Ammon's horn (tissue), 1 donor: ENCODE results near the gene HDAC10.
"Not testable (repeated sequence)": the region's sequence is repeated elsewhere in the genome, so short reads cannot be mapped to it uniquely, and the experiment has no call there.

Source experiments
- DNase-seq: peaks from one replicate; pipeline ENCODE4 v3.0.0-alpha.2; 2016; ENCODE audit warnings: low spot score

The HDAC10 gene

GRCh38 chr22:50217543-50218152, 33.4 kb downstream of the HDAC10 start:
- no peak for DNase-seq

- no peak for DNase-seq
These were observed 34.2 kb downstream of the HDAC10 start for GRCh38 chr22:50216684-50217520.

GRCh38 chr22:50216055-50216683, 34.9 kb downstream of the HDAC10 start:
- no peak for DNase-seq

GRCh38 chr22:50215297-50216054, 35.6 kb downstream of the HDAC10 start:
- DNase-seq = no peak

GRCh38 chr22:50213263-50213662, 37.8 kb downstream of the HDAC10 start:
- DNase-seq = no peak

- DNase-seq = no peak
These were observed 39.9 kb downstream of the HDAC10 start for GRCh38 chr22:50211147-50211546.

- DNase-seq = no peak
These were observed 40.5 kb downstream of the HDAC10 start for GRCh38 chr22:50210378-50211139.

GRCh38 chr22:50209893-50210292, 41.2 kb downstream of the HDAC10 start:
- DNase-seq = peak; percentile 83

GRCh38 chr22:50208939-50209892, 41.8 kb downstream of the HDAC10 start:
- no peak for DNase-seq

GRCh38 chr22:50208430-50208938, 42.6 kb downstream of the HDAC10 start:
- DNase-seq = no peak

- DNase-seq = no peak
These were observed 43.5 kb downstream of the HDAC10 start for GRCh38 chr22:50207383-50208140.

- peak; percentile 64 for DNase-seq
These were observed 44.5 kb downstream of the HDAC10 start for GRCh38 chr22:50206599-50206998.

GRCh38 chr22:50205781-50206569, 45.1 kb downstream of the HDAC10 start:
- DNase-seq = no peak

GRCh38 chr22:50204998-50205397, 46.1 kb downstream of the HDAC10 start:
- DNase-seq = not testable (repeated sequence)

- DNase-seq = no peak
These were observed 46.5 kb downstream of the HDAC10 start for GRCh38 chr22:50204571-50204970.

GRCh38 chr22:50203288-50203687, 47.8 kb downstream of the HDAC10 start:
- no peak for DNase-seq

- no peak for DNase-seq
These were observed 48.9 kb downstream of the HDAC10 start for GRCh38 chr22:50202130-50202666.
